KMS-11 (cell line): ENCODE results near the gene UBQLN4.
"Not testable (repeated sequence)": the region's sequence is repeated elsewhere in the genome, so short reads cannot be mapped to it uniquely, and the experiment has no call there.

Experiments
- H2AFZ ChIP-seq: fragments of 200-600 bp; sonication (generic); 2 replicates; pipeline ENCODE4 v1.6.1; 2016; ENCODE audit warnings: antibody characterized with exemption, mixed run types, low read depth
- H3K27ac ChIP-seq: fragments of 200-600 bp; sonication (generic); 2 replicates; pipeline ENCODE4 v1.6.1; 2016; ENCODE audit warnings: mild to moderate bottlenecking, mixed run types
- H3K27me3 ChIP-seq: fragments of 200-600 bp; sonication (generic); 2 replicates; pipeline ENCODE4 v1.6.1; 2017; ENCODE audit warnings: mild to moderate bottlenecking, low read depth, mixed run types, moderate library complexity; ENCODE audit not compliant: insufficient read depth
- H3K36me3 ChIP-seq: fragments of 200-600 bp; sonication (generic); 2 replicates; pipeline ENCODE4 v1.6.1; 2017; ENCODE audit warnings: mild to moderate bottlenecking, mixed run types; ENCODE audit not compliant: insufficient read depth
- H3K4me1 ChIP-seq: fragments of 200-600 bp; sonication (generic); 2 replicates; pipeline ENCODE4 v1.6.1; 2016; ENCODE audit warnings: mild to moderate bottlenecking, low read depth, mixed run types; ENCODE audit not compliant: poor library complexity, severe bottlenecking
- H3K4me2 ChIP-seq: fragments of 200-600 bp; sonication (generic); 2 replicates; pipeline ENCODE4 v1.7.0; 2016; ENCODE audit warnings: mild to moderate bottlenecking, mixed run types
- H3K4me3 ChIP-seq: fragments of 200-600 bp; sonication (generic); IDR thresholded peaks from 2 replicates; pipeline ENCODE4 v1.6.1; 2017; ENCODE audit warnings: low read depth, low read length, mixed read lengths; ENCODE audit not compliant: insufficient read depth
- H3K79me2 ChIP-seq: fragments of 200-600 bp; sonication (generic); 2 replicates; pipeline ENCODE4 v1.6.1; 2016; ENCODE audit warnings: low read depth, mixed run types; ENCODE audit not compliant: insufficient read depth
- H3K9ac ChIP-seq: fragments of 200-600 bp; sonication (generic); 2 replicates; pipeline ENCODE4 v1.6.1; 2016; ENCODE audit warnings: mild to moderate bottlenecking, mixed run types
- H4K20me1 ChIP-seq: fragments of 200-600 bp; sonication (generic); 2 replicates; pipeline ENCODE4 v1.6.1; 2016; ENCODE audit warnings: mild to moderate bottlenecking, mixed run types; ENCODE audit not compliant: insufficient read depth
- TF ChIP-seq, protein P1 (sequence below): fragments of 200-600 bp; sonication (generic); conservative IDR thresholded peaks from 2 replicates; pipeline ENCODE4 v1.6.1; 2017; ENCODE audit warnings: low read depth, mild to moderate bottlenecking, antibody characterized with exemption, low read length, moderate library complexity, mixed read lengths

Gene UBQLN4

DNA sequence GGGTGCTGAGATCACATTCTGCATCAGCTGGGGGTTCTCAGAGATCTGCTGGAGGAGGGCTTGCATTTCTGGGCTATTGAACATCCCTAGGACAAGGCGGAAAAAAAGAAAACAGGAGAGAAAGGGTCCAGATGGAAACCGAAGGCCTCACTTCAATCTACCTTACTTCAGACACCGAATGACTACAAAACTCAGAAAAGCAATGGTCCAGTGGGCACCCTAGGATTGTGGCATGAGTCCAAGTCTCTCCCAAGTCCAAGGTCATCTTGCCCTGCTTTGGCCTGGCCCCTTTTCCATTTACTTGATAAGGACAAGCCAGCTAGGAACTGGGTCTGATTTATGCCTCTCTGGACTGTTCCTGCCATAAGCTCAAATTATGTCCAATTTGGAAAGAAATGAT is 10.8 kb downstream of the UBQLN4 start:
- no peak overlapping the region for H3K27ac ChIP-seq
- H4K20me1 ChIP-seq = no peaks in the 10 kb centered on the region
- H3K4me3 ChIP-seq = no peak overlapping the region
- H3K4me2 ChIP-seq = no peak overlapping the region
- H3K4me1 ChIP-seq = peaks cover 15% of the 10 kb centered on the region
- TF ChIP-seq, protein P1, sequence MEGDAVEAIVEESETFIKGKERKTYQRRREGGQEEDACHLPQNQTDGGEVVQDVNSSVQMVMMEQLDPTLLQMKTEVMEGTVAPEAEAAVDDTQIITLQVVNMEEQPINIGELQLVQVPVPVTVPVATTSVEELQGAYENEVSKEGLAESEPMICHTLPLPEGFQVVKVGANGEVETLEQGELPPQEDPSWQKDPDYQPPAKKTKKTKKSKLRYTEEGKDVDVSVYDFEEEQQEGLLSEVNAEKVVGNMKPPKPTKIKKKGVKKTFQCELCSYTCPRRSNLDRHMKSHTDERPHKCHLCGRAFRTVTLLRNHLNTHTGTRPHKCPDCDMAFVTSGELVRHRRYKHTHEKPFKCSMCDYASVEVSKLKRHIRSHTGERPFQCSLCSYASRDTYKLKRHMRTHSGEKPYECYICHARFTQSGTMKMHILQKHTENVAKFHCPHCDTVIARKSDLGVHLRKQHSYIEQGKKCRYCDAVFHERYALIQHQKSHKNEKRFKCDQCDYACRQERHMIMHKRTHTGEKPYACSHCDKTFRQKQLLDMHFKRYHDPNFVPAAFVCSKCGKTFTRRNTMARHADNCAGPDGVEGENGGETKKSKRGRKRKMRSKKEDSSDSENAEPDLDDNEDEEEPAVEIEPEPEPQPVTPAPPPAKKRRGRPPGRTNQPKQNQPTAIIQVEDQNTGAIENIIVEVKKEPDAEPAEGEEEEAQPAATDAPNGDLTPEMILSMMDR = no peak
- H3K36me3 ChIP-seq = peaks cover 4% of the 10 kb centered on the region; the same call in 1 of the 2 replicates
- H3K27me3 ChIP-seq = no peaks in the 10 kb centered on the region
- H3K9ac ChIP-seq = no peak overlapping the region
- H3K79me2 ChIP-seq = no peaks in the 10 kb centered on the region
- H2AFZ ChIP-seq = no peak overlapping the region

DNA sequence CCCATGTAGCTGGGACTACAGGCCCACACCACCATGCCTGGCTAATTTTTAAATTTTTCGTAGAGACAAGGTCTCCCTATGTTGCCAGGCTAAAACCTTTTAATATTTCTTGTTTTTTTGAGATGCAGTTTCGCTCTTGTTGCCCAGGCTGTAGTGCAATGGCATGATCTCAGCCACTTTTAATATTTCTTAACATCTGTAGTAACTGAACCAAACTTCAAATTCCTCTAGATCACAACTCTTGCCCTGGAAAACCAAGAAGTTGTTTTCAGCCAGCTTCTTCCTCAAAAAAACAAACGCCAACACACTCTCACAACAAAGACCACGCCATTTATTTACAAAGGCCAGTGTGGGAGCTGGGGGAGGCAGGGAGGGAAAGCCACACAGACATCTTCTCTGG is 18.6 kb downstream of the UBQLN4 start:
- not testable (repeated sequence) for H3K4me2 ChIP-seq, H3K9ac ChIP-seq, H3K27ac ChIP-seq, H2AFZ ChIP-seq, H3K79me2 ChIP-seq, H4K20me1 ChIP-seq, H3K4me3 ChIP-seq, H3K27me3 ChIP-seq
- H3K36me3 ChIP-seq = peaks cover 12% of the 10 kb centered on the region; the same call in 1 of the 2 replicates
- H3K4me1 ChIP-seq = peaks cover 24% of the 10 kb centered on the region

- Histone ChIP-seq H3K4me1 (peaks cover 24% of the 10 kb centered on the region), H2AFZ (no peak overlapping the region), H3K36me3 (peaks cover 10% of the 10 kb centered on the region; the same call in 1 of the 2 replicates), H3K4me3 (no peak overlapping the region), H3K27me3 (no peaks in the 10 kb centered on the region), H3K9ac (no peak overlapping the region), H3K4me2 (no peak overlapping the region), H3K27ac (no peak overlapping the region), H3K79me2 (no peaks in the 10 kb centered on the region), H4K20me1 (no peaks in the 10 kb centered on the region)
- TF ChIP-seq, protein P1 = no peak
Measured at GRCh38 chr1:156033011-156033410, 20.6 kb downstream of the UBQLN4 start.

DNA sequence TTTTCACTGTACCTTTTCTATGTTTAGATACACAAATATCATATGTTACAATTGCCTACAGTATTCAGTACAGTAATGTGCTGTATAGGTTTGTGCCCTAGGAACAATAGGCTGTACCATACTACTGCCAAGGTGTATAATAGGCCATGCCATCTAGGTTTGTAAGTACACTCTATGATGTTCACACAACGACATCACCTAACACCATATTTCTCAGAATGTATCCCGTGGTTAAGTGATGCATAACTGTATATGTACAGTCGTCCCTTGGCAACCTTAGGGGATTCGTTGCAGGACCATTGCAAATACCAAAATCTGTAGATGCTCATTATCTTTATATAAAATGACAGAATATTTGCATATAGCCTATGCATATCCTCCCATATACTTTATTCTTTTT is 27.0 kb downstream of the UBQLN4 start:
- no peaks in the 10 kb centered on the region for H3K79me2 ChIP-seq
- H3K4me2 ChIP-seq = no peak overlapping the region
- H3K9ac ChIP-seq = no peak overlapping the region
- no peak overlapping the region for H2AFZ ChIP-seq
- H3K36me3 ChIP-seq = no peaks in the 10 kb centered on the region
- H3K4me3 ChIP-seq = no peak overlapping the region
- TF ChIP-seq, protein P1 = no peak
- no peaks in the 10 kb centered on the region for H3K4me1 ChIP-seq
- no peak overlapping the region for H3K27ac ChIP-seq
- H3K27me3 ChIP-seq = no peaks in the 10 kb centered on the region
- H4K20me1 ChIP-seq = no peaks in the 10 kb centered on the region

DNA sequence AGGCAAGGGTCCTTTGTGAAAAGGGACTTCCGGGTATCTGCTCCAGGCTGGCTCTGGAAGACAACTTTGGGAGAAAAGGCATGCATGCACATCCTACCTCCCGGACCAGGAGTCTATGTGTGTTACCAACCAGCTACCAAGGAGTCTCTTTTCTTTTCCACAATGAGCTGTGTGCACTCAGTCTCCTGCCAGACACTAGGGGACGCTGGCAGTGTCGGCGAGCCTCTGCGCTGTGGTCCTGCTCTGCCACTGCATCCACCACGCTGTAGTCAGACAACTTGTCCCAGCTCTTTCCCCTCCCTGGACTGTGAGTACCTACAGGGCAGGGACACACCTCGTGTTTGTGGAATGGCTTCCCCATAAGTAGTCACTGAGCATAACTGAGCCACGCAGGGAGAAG is 27.7 kb downstream of the UBQLN4 start:
- TF ChIP-seq, protein P1 = 0 out of 2 replicates have a peak, but pooled peaks have one; percentile 25
- no peaks in the 10 kb centered on the region for H3K36me3 ChIP-seq
- no peaks in the 10 kb centered on the region for H3K79me2 ChIP-seq
- H3K27ac ChIP-seq = no peak overlapping the region
- H3K4me2 ChIP-seq = no peak overlapping the region
- H3K9ac ChIP-seq = no peak overlapping the region
- no peak overlapping the region for H3K4me3 ChIP-seq
- peaks cover 4% of the 10 kb centered on the region for H3K4me1 ChIP-seq
- no peaks in the 10 kb centered on the region for H3K27me3 ChIP-seq
- no peaks in the 10 kb centered on the region for H4K20me1 ChIP-seq
- no peak overlapping the region for H2AFZ ChIP-seq
